Measurements from ENCODE around the gene RRAGD. TPM values are rescaled to one million over a fixed set of nuclear protein-coding genes. Genes with fewer than 3 reads are reported as not detected.

The RRAGD gene
- total RNA-seq, 1 donor from 2014 or later = 3.8 TPM

GRCh38 chr6:89452281-89452680 lies 40.2 kb upstream of the RRAGD start:
- peaks cover 4% of the 10 kb centered on the region for H3K36me3 Mint-ChIP-seq (ENCODE audit: low read depth, unreplicated experiment)
- no peak for TF ChIP-seq EZH2 (IDR thresholded peaks at IDR 0.05; ENCODE audit: insufficient read depth, low read length)
- TF ChIP-seq, protein P1, sequence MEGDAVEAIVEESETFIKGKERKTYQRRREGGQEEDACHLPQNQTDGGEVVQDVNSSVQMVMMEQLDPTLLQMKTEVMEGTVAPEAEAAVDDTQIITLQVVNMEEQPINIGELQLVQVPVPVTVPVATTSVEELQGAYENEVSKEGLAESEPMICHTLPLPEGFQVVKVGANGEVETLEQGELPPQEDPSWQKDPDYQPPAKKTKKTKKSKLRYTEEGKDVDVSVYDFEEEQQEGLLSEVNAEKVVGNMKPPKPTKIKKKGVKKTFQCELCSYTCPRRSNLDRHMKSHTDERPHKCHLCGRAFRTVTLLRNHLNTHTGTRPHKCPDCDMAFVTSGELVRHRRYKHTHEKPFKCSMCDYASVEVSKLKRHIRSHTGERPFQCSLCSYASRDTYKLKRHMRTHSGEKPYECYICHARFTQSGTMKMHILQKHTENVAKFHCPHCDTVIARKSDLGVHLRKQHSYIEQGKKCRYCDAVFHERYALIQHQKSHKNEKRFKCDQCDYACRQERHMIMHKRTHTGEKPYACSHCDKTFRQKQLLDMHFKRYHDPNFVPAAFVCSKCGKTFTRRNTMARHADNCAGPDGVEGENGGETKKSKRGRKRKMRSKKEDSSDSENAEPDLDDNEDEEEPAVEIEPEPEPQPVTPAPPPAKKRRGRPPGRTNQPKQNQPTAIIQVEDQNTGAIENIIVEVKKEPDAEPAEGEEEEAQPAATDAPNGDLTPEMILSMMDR (IDR thresholded peaks at IDR 0.05; ENCODE audit: insufficient read depth, low read depth, low read length) = no peak

DNA sequence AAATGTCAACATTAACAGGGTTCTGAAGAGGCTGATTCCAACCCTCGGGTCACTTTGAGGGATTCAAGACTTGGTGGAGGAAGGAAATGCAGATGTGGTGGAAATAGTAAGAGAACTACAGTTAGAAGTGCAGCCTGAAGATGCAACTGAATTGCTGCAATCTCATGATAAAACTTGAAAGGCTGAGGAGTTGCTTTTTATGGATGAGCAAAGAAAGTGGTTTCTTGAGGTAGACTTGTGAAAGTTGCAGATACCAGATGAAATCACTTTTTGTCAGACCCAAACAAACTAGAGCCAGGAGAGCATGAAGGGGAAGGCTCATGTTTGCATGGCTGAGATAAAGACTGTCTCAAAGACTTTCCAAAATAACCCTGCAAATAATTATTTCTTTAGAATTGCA lies 37.1 kb upstream of the RRAGD start:
- peaks cover 2% of the 10 kb centered on the region for H3K4me1 Mint-ChIP-seq (ENCODE audit: low read depth, unreplicated experiment)
- no peak for DNase-seq (ENCODE audit: low read depth)
- H3K27me3 ChIP-seq (ENCODE audit: insufficient read depth, low read length) = no peaks in the 10 kb centered on the region
- no peak overlapping the region for H3K27ac Mint-ChIP-seq (ENCODE audit: unreplicated experiment)
- H3K9me3 ChIP-seq (ENCODE audit: insufficient read depth, low read depth, low read length) = no peaks in the 10 kb centered on the region
- no peak overlapping the region for H2AFZ ChIP-seq (ENCODE audit: low read depth, low read length)
- no peaks in the 10 kb centered on the region for H3K9me3 Mint-ChIP-seq (ENCODE audit: unreplicated experiment)
- H3K36me3 ChIP-seq (ENCODE audit: insufficient read depth, low read length) = no peaks in the 10 kb centered on the region
- H3K27ac ChIP-seq (ENCODE audit: low read depth, low read length) = no peak overlapping the region
- FAIRE-seq = no peak
- H3K79me2 ChIP-seq (ENCODE audit: insufficient read depth, low read length) = no peaks in the 10 kb centered on the region
- no peaks in the 10 kb centered on the region for H3K27me3 Mint-ChIP-seq (ENCODE audit: low read depth, unreplicated experiment)
- H3K9ac ChIP-seq (ENCODE audit: low read length) = no peak overlapping the region
- no peak overlapping the region for H3K4me3 ChIP-seq (ENCODE audit: insufficient read depth, low read depth, low read length)
- no peaks in the 10 kb centered on the region for H4K20me1 ChIP-seq (ENCODE audit: insufficient read depth, low read length)
- H3K4me2 ChIP-seq (ENCODE audit: low read length) = no peak overlapping the region
- no peak overlapping the region for H3K4me3 Mint-ChIP-seq (ENCODE audit: unreplicated experiment)
- H3K36me3 Mint-ChIP-seq (ENCODE audit: low read depth, unreplicated experiment) = no peaks in the 10 kb centered on the region
- TF ChIP-seq EZH2 (IDR thresholded peaks at IDR 0.05; ENCODE audit: insufficient read depth, low read length) = no peak
- no peaks in the 10 kb centered on the region for H3K4me1 ChIP-seq (ENCODE audit: insufficient read depth, low read length)

More at GRCh38 chr6:89452281-89452680, 40.2 kb upstream of the RRAGD start:
- no peaks in the 10 kb centered on the region for H3K9me3 ChIP-seq (ENCODE audit: insufficient read depth, low read depth, low read length)
- Mint-ChIP-seq H3K4me1 (ENCODE audit: low read depth, unreplicated experiment) (peaks cover 5% of the 10 kb centered on the region), H3K4me3 (ENCODE audit: unreplicated experiment) (no peak overlapping the region), H3K9me3 (ENCODE audit: unreplicated experiment) (no peaks in the 10 kb centered on the region), H3K27ac (ENCODE audit: unreplicated experiment) (no peak overlapping the region), H3K27me3 (ENCODE audit: low read depth, unreplicated experiment) (no peaks in the 10 kb centered on the region)
- H2AFZ ChIP-seq (ENCODE audit: low read depth, low read length) = no peak overlapping the region
- H3K4me2 ChIP-seq (ENCODE audit: low read length) = no peak overlapping the region
- no peak overlapping the region for H3K27ac ChIP-seq (ENCODE audit: low read depth, low read length)
- no peaks in the 10 kb centered on the region for H3K36me3 ChIP-seq (ENCODE audit: insufficient read depth, low read length)
- H3K9ac ChIP-seq (ENCODE audit: low read length) = no peak overlapping the region
- H4K20me1 ChIP-seq (ENCODE audit: insufficient read depth, low read length) = no peaks in the 10 kb centered on the region
- H3K4me3 ChIP-seq (ENCODE audit: insufficient read depth, low read depth, low read length) = no peak overlapping the region
- FAIRE-seq (no peak), DNase-seq (ENCODE audit: low read depth) (no peak)
- no peaks in the 10 kb centered on the region for H3K79me2 ChIP-seq (ENCODE audit: insufficient read depth, low read length)
- no peaks in the 10 kb centered on the region for H3K4me1 ChIP-seq (ENCODE audit: insufficient read depth, low read length)
- H3K27me3 ChIP-seq (ENCODE audit: insufficient read depth, low read length) = no peaks in the 10 kb centered on the region

DNA sequence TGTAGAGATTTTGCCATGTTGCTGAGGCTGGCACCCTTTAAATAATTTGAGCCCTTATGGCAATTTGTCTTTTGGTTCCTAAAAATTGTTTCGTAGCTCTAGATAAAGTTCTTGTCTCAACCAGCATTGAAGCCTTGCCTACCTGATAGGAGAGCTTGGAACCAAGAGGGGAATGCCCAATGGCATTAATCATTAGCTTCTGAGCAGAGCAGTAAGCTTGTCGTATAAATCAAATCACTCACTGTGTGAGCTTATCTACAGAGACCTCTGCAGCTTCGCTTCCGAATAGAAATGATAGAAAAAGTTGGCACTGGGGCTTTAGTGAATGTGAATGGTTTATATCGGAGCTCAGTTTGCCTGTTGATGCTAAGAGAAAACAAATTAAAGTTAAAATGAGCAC lies 31.6 kb upstream of the RRAGD start:
- Mint-ChIP-seq H3K9me3 (ENCODE audit: unreplicated experiment) (no peaks in the 10 kb centered on the region), H3K27ac (ENCODE audit: unreplicated experiment) (no peak overlapping the region), H3K4me1 (ENCODE audit: low read depth, unreplicated experiment) (no peaks in the 10 kb centered on the region), H3K36me3 (ENCODE audit: low read depth, unreplicated experiment) (no peaks in the 10 kb centered on the region), H3K4me3 (ENCODE audit: unreplicated experiment) (no peak overlapping the region), H3K27me3 (ENCODE audit: low read depth, unreplicated experiment) (no peaks in the 10 kb centered on the region)
- H3K36me3 ChIP-seq (ENCODE audit: insufficient read depth, low read length) = no peaks in the 10 kb centered on the region
- no peak overlapping the region for H3K4me3 ChIP-seq (ENCODE audit: insufficient read depth, low read depth, low read length)
- FAIRE-seq = no peak
- H3K27ac ChIP-seq (ENCODE audit: low read depth, low read length) = no peak overlapping the region
- no peak overlapping the region for H3K4me2 ChIP-seq (ENCODE audit: low read length)
- no peaks in the 10 kb centered on the region for H3K9me3 ChIP-seq (ENCODE audit: insufficient read depth, low read depth, low read length)
- H3K79me2 ChIP-seq (ENCODE audit: insufficient read depth, low read length) = no peaks in the 10 kb centered on the region
- no peak for DNase-seq (ENCODE audit: low read depth)
- H3K4me1 ChIP-seq (ENCODE audit: insufficient read depth, low read length) = no peaks in the 10 kb centered on the region
- TF ChIP-seq, protein P1 (IDR thresholded peaks at IDR 0.05; ENCODE audit: insufficient read depth, low read depth, low read length) = no peak
- TF ChIP-seq EZH2 (IDR thresholded peaks at IDR 0.05; ENCODE audit: insufficient read depth, low read length) = no peak
- no peak overlapping the region for H3K9ac ChIP-seq (ENCODE audit: low read length)
- no peaks in the 10 kb centered on the region for H4K20me1 ChIP-seq (ENCODE audit: insufficient read depth, low read length)
- H3K27me3 ChIP-seq (ENCODE audit: insufficient read depth, low read length) = no peaks in the 10 kb centered on the region
- H2AFZ ChIP-seq (ENCODE audit: low read depth, low read length) = no peak overlapping the region

Measured in astrocyte (in vitro differentiated cells and primary cell).